GM12878 (cell line): ENCODE data around the gene SP8. TPM values are rescaled to one million over a fixed set of nuclear protein-coding genes. Genes with fewer than 3 reads are reported as not detected.

ENCODE experiments used
- ATAC-seq: fragments of 200-7000 bp; cut with Tn5 transposase; 3 replicates; pipeline ENCODE4 v1.9.1; 2020; ENCODE audit warnings: mild to moderate bottlenecking, moderate library complexity
- BruUV-seq: library from RNA; stranded (reverse); fragments of 400-500 nt; replicated peaks from 2 replicates; lab custom pipeline; 2021; lab: Mats Ljungman, UMichigan
- CTCF ChIA-PET: fragments of 300-600 bp; sonication (Branson Sonifier 250); formaldehyde crosslinking; extraction: SDS; loops from one replicate; lab custom pipeline; 2021; ENCODE audit warnings: inconsistent platforms; lab: Yijun Ruan, JAX
- POLR2A ChIA-PET: fragments of 350-600 bp; formaldehyde crosslinking; extraction: SDS; loops from one replicate; lab custom pipeline; 2021; ENCODE audit warnings: inconsistent platforms; lab: Charles Lee
- RAD21 ChIA-PET: fragments of 300-600 bp; sonication (Branson Sonifier 250); formaldehyde crosslinking; loops from one replicate; lab custom pipeline; 2023; ENCODE audit warnings: antibody characterized with exemption; ENCODE audit not compliant: unreplicated experiment; lab: Charles Lee
- SMC1A ChIA-PET: fragments of 300-600 bp; sonication (Branson Sonifier 250); formaldehyde crosslinking; loops from one replicate; lab custom pipeline; 2023; ENCODE audit not compliant: unreplicated experiment, uncharacterized antibody; lab: Charles Lee
- DNase-seq: peaks from one replicate; pipeline ENCODE4 v3.0.0-alpha.2; 2011; ENCODE audit warnings: low read depth, low spot score
- FAIRE-seq: peaks from 3 replicates; lab custom pipeline; 2011; peaks lifted over from hg19 to GRCh38; lab: Jason Lieb, UNC
- H2AFZ ChIP-seq: 2 replicates; pipeline ENCODE4 v1.6.0; 2011; ENCODE audit warnings: low read depth, low read length, control low read depth; ENCODE audit not compliant: control insufficient read depth
- H3K27ac ChIP-seq: 2 replicates; pipeline ENCODE4 v1.5.1; 2011; ENCODE audit warnings: control low read depth; ENCODE audit not compliant: control insufficient read depth, insufficient read depth
- H3K27me3 ChIP-seq, 2 experiments: replicated peaks in 1 of 2; 2 replicates each; pipeline versions ENCODE4 v1.6.0 to v1.6.1; 2011; ENCODE audit warnings: low read length in 1 of 2; ENCODE audit not compliant: control insufficient read depth in 2 of 2, insufficient read depth in 2 of 2
- H3K36me3 ChIP-seq, 2 experiments: 2 replicates each; pipeline ENCODE4 v1.5.1; 2011; ENCODE audit warnings: low read length in 1 of 2; ENCODE audit not compliant: control insufficient read depth in 2 of 2, insufficient read depth in 2 of 2
- H3K4me1 ChIP-seq: 2 replicates; pipeline ENCODE4 v1.6.1; 2011; ENCODE audit warnings: mild to moderate bottlenecking, low read length, moderate library complexity, mixed read lengths; ENCODE audit not compliant: control insufficient read depth, insufficient read depth
- H3K4me2 ChIP-seq: 2 replicates; pipeline ENCODE4 v1.6.0; 2011; ENCODE audit warnings: control low read depth; ENCODE audit not compliant: control insufficient read depth, insufficient read depth
- H3K4me3 ChIP-seq: fragments of 200-600 bp; sonication (generic); 2 replicates; pipeline ENCODE4 v1.5.1; 2016
- H3K79me2 ChIP-seq: 2 replicates; pipeline ENCODE4 v1.6.0; 2011; ENCODE audit warnings: low read length; ENCODE audit not compliant: control insufficient read depth, insufficient read depth
- H3K9ac ChIP-seq: 2 replicates; pipeline ENCODE4 v1.8.0; 2011; ENCODE audit warnings: low read length, control low read depth, mixed read lengths; ENCODE audit not compliant: control insufficient read depth, insufficient read depth
- H3K9me3 ChIP-seq: replicated peaks from 3 replicates; pipeline ENCODE4 v1.5.1; 2011; ENCODE audit warnings: mild to moderate bottlenecking, low read length; ENCODE audit not compliant: control insufficient read depth, insufficient read depth
- H4K20me1 ChIP-seq: 2 replicates; pipeline ENCODE4 v1.6.0; 2011; ENCODE audit not compliant: control insufficient read depth, insufficient read depth
- BRCA1 ChIP-seq: IDR thresholded peaks from 2 replicates; pipeline ENCODE4 v1.6.1; 2011; ENCODE audit warnings: low read depth, low read length, improper control_type of control experiment
- CBX3 ChIP-seq: fragments of 200-600 bp; sonication (generic); IDR thresholded peaks from 2 replicates; pipeline ENCODE4 v1.6.1; 2016; ENCODE audit warnings: low read depth, borderline replicate concordance
- E2F8 ChIP-seq: fragments of 450-650 bp; IDR thresholded peaks from 2 replicates; pipeline ENCODE4 v1.6.1; 2018; ENCODE audit warnings: mild to moderate bottlenecking, low read depth, moderate library complexity; ENCODE audit not compliant: partially characterized antibody
- ELK1 ChIP-seq: IDR thresholded peaks from 2 replicates; pipeline ENCODE4 v1.6.1; 2012; ENCODE audit warnings: low read depth, low read length, improper control_type of control experiment
- PAX5 ChIP-seq: IDR thresholded peaks from 2 replicates; pipeline ENCODE4 v1.6.1; 2011; ENCODE audit warnings: low read depth, low read length, borderline replicate concordance
- SMC3 ChIP-seq: IDR thresholded peaks from 2 replicates; pipeline ENCODE4 v1.6.1; 2011; ENCODE audit warnings: low read length, improper control_type of control experiment, borderline replicate concordance
- SPI1 ChIP-seq: IDR thresholded peaks from 2 replicates; pipeline ENCODE4 v1.6.1; 2011; ENCODE audit warnings: low read depth, mild to moderate bottlenecking, low read length, moderate library complexity, borderline replicate concordance; ENCODE audit not compliant: insufficient read depth
- STAT3 ChIP-seq: IDR thresholded peaks from 2 replicates; pipeline ENCODE4 v1.6.1; 2011; ENCODE audit warnings: low read depth, low read length, improper control_type of control experiment
- ZNF207 ChIP-seq: fragments of 450-650 bp; IDR thresholded peaks from 2 replicates; pipeline ENCODE4 v1.6.1; 2014; ENCODE audit warnings: antibody characterized with exemption, mild to moderate bottlenecking, borderline replicate concordance
- WGBS: methylation state at CpG from one replicate; pipeline ENCODE4 v1.1.6; 2016; ENCODE audit warnings: low lambda C conversion rate; ENCODE audit not compliant: insufficient replicate concordance, insufficient coverage; ENCODE audit errors: missing lambda C conversion rate; 5-methylcytosine and 5-hydroxymethylcytosine counted together
- in situ Hi-C: fragments of 300-500 bp; cut with MboI; formaldehyde crosslinking; loops from 9 replicates; pipeline ENCODE4 v1.14.3; 2018; ENCODE audit warnings: mixed read lengths
- intact Hi-C: fragments of 100-400 bp; cut with micrococcal nuclease; formaldehyde crosslinking; loops from one replicate; pipeline ENCODE4 v1.14.2; 2022; ENCODE audit not compliant: unreplicated experiment
- polyA plus RNA-seq, 11 experiments: library from polyadenylated mRNA; depleted of rRNA in 4 of 11; unstranded in 6 of 11; stranded (reverse) in 5 of 11; fragments of >200 nt; fragmentation: Nextera tagmentation in 4 of 11; fragmentation: Illumina TruSeq in 1 of 11; extraction: Ambion mirVana in 4 of 11; extraction: Trizol in 1 of 11; gene quantifications; 1 replicate in 1 of 11; 2 replicates in 10 of 11; pipeline versions ENCODE4 v1.2.1 to v1.2.3, GENCODE V29; 2011 to 2016; ENCODE audit warnings: inconsistent platforms in 2 of 11, missing spikeins in 2 of 11, low read depth in 1 of 11
- total RNA-seq, 4 experiments: library from RNA; depleted of rRNA in 3 of 4; stranded (reverse); fragments of >200 nt in 3 of 4; fragmentation: Illumina TruSeq in 1 of 4; extraction: Trizol in 1 of 4; gene quantifications; 2 replicates each; pipeline versions ENCODE4 v1.2.1 to v1.2.3, GENCODE V29; 2013 to 2021

Gene SP8
- total and polyA plus RNA-seq, 10 of the 15 experiments (the other 5 are each of a cell fraction or from before 2014, with no cell fraction given): not detected

- POLR2A ChIA-PET: no interaction called here
- CTCF ChIA-PET: no interaction called here
- DNase-seq: no peak
- no peak for TF ChIP-seq PAX5
- TF ChIP-seq BRCA1: no peak
- no peak for TF ChIP-seq SMC3
- no peak for TF ChIP-seq CBX3
- no peak for TF ChIP-seq STAT3
- TF ChIP-seq ZNF207: no peak
- no peak for TF ChIP-seq ELK1
- TF ChIP-seq E2F8: no peak
- TF ChIP-seq SPI1: no peak
- FAIRE-seq: no peak
- Histone ChIP-seq H3K9ac (no peak overlapping the region), H3K4me3 (no peak overlapping the region), H3K4me1 (peaks cover 3% of the 10 kb centered on the region), H3K4me2 (no peak overlapping the region), H3K79me2 (no peaks in the 10 kb centered on the region), H3K36me3 (no peaks in the 10 kb centered on the region), H3K27me3 (peaks cover 5 to 33% of the 10 kb centered on the region in 2 experiments), H3K9me3 (no peaks in the 10 kb centered on the region; the same call in 1 of the 3 replicates), H4K20me1 (no peaks in the 10 kb centered on the region), H3K27ac (no peak overlapping the region), H2AFZ (no peak overlapping the region)
- in situ Hi-C loops: no loop called here
- intact Hi-C loops: no loop called here
- RAD21 ChIA-PET: no interaction called here
- ATAC-seq: no peak
- WGBS: 18% methylated on average over 5 of the region's 5 CpGs
- SMC1A ChIA-PET: interaction anchor here (0.6 to 1.5 kb wide), 3 partner anchors 9 to 33 kb away, joined by 3 to 4 read pairs (median 3); no protein-coding TSS in a partner anchor
- BruUV-seq: no TSS peak
These were observed 9.2 kb upstream of the SP8 start for GRCh38 chr7:20795881-20796280.
